ENCODE measurements around the gene LCA5L.

DNA sequence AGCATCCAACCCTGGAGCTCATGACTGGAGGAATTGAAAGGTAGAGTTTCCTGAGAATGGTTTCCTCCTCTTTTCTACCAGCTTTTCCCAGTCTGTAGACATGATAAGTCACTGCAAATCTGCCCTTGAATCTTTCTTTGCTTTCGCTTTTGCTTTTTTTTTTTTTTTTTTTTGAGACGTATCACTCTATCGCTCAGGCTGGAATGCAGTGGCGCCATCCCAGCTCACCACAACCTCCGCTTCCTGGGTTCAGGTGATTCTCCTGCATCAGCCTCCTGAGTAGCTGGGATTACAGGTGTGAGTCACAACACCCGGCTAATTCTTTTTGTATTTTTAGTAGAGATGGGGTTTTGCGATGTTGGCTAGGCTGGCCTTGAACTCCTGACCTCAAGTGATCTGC lies 1.7 kb upstream of the LCA5L start:
- TF ChIP-seq, protein P1, sequence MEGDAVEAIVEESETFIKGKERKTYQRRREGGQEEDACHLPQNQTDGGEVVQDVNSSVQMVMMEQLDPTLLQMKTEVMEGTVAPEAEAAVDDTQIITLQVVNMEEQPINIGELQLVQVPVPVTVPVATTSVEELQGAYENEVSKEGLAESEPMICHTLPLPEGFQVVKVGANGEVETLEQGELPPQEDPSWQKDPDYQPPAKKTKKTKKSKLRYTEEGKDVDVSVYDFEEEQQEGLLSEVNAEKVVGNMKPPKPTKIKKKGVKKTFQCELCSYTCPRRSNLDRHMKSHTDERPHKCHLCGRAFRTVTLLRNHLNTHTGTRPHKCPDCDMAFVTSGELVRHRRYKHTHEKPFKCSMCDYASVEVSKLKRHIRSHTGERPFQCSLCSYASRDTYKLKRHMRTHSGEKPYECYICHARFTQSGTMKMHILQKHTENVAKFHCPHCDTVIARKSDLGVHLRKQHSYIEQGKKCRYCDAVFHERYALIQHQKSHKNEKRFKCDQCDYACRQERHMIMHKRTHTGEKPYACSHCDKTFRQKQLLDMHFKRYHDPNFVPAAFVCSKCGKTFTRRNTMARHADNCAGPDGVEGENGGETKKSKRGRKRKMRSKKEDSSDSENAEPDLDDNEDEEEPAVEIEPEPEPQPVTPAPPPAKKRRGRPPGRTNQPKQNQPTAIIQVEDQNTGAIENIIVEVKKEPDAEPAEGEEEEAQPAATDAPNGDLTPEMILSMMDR (IDR thresholded peaks at IDR 0.05) = no peak
- TF ChIP-seq POLR2A (IDR thresholded peaks at IDR 0.05) = no peak

Data from adrenal gland (tissue), 5 donors.